Spleen (tissue), 11 donors: ENCODE data around the gene TIGAR. TPM values are rescaled to one million over a fixed set of nuclear protein-coding genes. Genes with fewer than 3 reads are reported as not detected.

ENCODE experiments used
- DNase-seq: peaks from one replicate; pipeline ENCODE4 v3.0.0-alpha.2; 2020
- H3K27ac ChIP-seq, 8 donors: fragments of 200-600 bp; sonication (generic) in 7 of 8; 1 replicate in 4 of 8; 2 replicates in 4 of 8; pipeline versions ENCODE4 v1.5.0 to v1.8.0; 2016 to 2021; ENCODE audit warnings: inconsistent platforms in 4 of 8, mild to moderate bottlenecking in 4 of 8, moderate library complexity in 1 of 8
- H3K27me3 ChIP-seq, 7 donors: fragments of 200-600 bp; sonication (generic) in 6 of 7; replicated peaks in 1 of 7; 1 replicate in 4 of 7; 2 replicates in 3 of 7; pipeline versions ENCODE4 v1.5.0 to v1.8.0; 2016 to 2021; ENCODE audit warnings: inconsistent platforms in 3 of 7, mild to moderate bottlenecking in 1 of 7
- H3K36me3 ChIP-seq, 6 donors: fragments of 200-600 bp; sonication (generic) in 5 of 6; 1 replicate in 4 of 6; 2 replicates in 2 of 6; pipeline versions ENCODE4 v1.5.0 to v1.8.0; 2016 to 2021; ENCODE audit warnings: inconsistent platforms in 2 of 6
- H3K4me1 ChIP-seq, 6 donors: fragments of 200-600 bp; sonication (generic) in 5 of 6; 1 replicate in 3 of 6; 2 replicates in 3 of 6; pipeline versions ENCODE4 v1.5.0 to v1.8.0; 2016 to 2021; ENCODE audit warnings: inconsistent platforms in 3 of 6
- H3K4me3 ChIP-seq, 8 donors: fragments of 200-600 bp; sonication (generic) in 7 of 8; 1 replicate in 4 of 8; 2 replicates in 4 of 8; pipeline versions ENCODE4 v1.5.0 to v1.8.0; 2016 to 2021; ENCODE audit warnings: inconsistent platforms in 4 of 8, mild to moderate bottlenecking in 4 of 8, moderate library complexity in 2 of 8
- H3K9me3 ChIP-seq, 8 donors: fragments of 200-600 bp; sonication (generic) in 7 of 8; 1 replicate in 4 of 8; 2 replicates in 4 of 8; pipeline versions ENCODE4 v1.5.0 to v1.8.0; 2016 to 2021; ENCODE audit warnings: inconsistent platforms in 4 of 8
- POLR2A ChIP-seq, 3 donors: fragments of 450-650 bp; IDR thresholded peaks; one replicate each; pipeline ENCODE4 v1.5.1; 2017; ENCODE audit warnings: antibody characterized with exemption in 3 of 3, mild to moderate bottlenecking in 1 of 3
- POLR2AphosphoS5 ChIP-seq, 3 donors: sonication (generic); formaldehyde crosslinking; IDR thresholded peaks; one replicate each; pipeline ENCODE4 v1.5.1; 2017; ENCODE audit warnings: antibody characterized with exemption in 3 of 3
- WGBS, 5 donors: extraction: QIAGEN DNeasy Blood & Tissue Kit in 3 of 5; methylation state at CpG; one replicate each; pipeline versions ENCODE4 v1.1.5 to v1.1.7; 2013 to 2018; 5-methylcytosine and 5-hydroxymethylcytosine counted together
- intact Hi-C: fragments of 100-400 bp; cut with DNase I; formaldehyde crosslinking; loops from one replicate; pipeline ENCODE4 v1.15.0; 2023; ENCODE audit warnings: low total_unique reads
- polyA plus RNA-seq, 3 donors: library from polyadenylated mRNA; stranded (reverse); fragments of 200-250 nt; gene quantifications; one replicate each; pipeline ENCODE4 v1.2.1, GENCODE V29; 2013
- total RNA-seq, 7 donors: library from RNA; depleted of rRNA in 3 of 7; stranded (reverse); fragments of >200 nt in 3 of 7; fragmentation: NEBNext Ultra II Directional in 4 of 7; extraction: Animal tissue kit (Norgen Biotek cat#: 25700) in 4 of 7; gene quantifications; one replicate each; pipeline versions ENCODE4 v1.1.0 to v1.2.1, GENCODE V29; 2016 to 2021
- TF ChIP-seq, protein P1 (sequence below), 11 experiments: fragments of 200-600 bp in 7 of 11; fragments of 450-650 bp in 4 of 11; sonication (generic) in 4 of 11; IDR thresholded peaks in 8 of 11; conservative IDR thresholded peaks in 3 of 11; 1 replicate in 7 of 11; 2 replicates in 4 of 11; pipeline versions ENCODE4 v1.4.0 to v1.8.0; 2016 to 2021; ENCODE audit warnings: antibody characterized with exemption in 11 of 11, inconsistent platforms in 4 of 11, mild to moderate bottlenecking in 1 of 11
- donor health status: healthy with polysubstance abuse.
- donor health status: DM: no; HTN: no; CAD: no; lungs with moderate emphysema.
- donor health status: DM: no; HTN: no; CAD: no.
- donor health status: Bipolar disorder and iron deficiency.
- donor health status: healthy.
- donor health status: DM: no; HTN: no; CAD: no.
- donor health status: DM: yes; HTN: yes; CAD: no.

TIGAR gene
- total and polyA plus RNA-seq, 10 donors, result 4.5 to 16.7 (median 11.5) TPM

DNA sequence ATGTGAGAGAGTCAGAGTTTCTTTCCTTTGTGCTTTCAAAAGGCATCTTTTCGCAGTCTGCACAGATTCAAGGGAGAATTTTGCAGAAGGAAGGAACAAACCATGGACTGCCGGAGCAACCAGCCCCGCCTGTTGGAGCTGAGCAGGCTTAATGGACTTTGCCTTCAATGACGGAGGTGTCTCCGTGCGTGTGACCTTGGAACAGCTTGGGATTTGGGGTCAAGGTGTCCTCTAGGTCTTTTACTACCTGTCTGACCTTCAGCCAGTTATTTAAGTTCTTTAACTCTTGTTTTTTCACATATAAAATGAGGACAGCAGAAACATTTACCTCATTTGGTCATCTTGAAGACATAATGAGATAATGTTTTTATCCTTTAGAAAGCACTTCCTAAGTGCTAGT lies 54.4 kb downstream of the TIGAR start:
- H3K36me3 ChIP-seq, result no peaks in the 10 kb centered on the region
- H3K27me3 ChIP-seq, result peaks cover 0 to 35% (median 2%) of the 10 kb centered on the region in 7 donors
- no peaks in the 10 kb centered on the region for H3K9me3 ChIP-seq
- H3K4me3 ChIP-seq, result no peak overlapping the region
- no peak for DNase-seq
- H3K27ac ChIP-seq, result no peak overlapping the region
- WGBS, 5 donors, result 74 to 86% (median 83%) methylated on average over 6 of the region's 6 CpGs
- TF ChIP-seq POLR2A (IDR thresholded peaks at IDR 0.05) (no peak), POLR2AphosphoS5 (IDR thresholded peaks at IDR 0.05) (no peak)
- TF ChIP-seq, protein P1, sequence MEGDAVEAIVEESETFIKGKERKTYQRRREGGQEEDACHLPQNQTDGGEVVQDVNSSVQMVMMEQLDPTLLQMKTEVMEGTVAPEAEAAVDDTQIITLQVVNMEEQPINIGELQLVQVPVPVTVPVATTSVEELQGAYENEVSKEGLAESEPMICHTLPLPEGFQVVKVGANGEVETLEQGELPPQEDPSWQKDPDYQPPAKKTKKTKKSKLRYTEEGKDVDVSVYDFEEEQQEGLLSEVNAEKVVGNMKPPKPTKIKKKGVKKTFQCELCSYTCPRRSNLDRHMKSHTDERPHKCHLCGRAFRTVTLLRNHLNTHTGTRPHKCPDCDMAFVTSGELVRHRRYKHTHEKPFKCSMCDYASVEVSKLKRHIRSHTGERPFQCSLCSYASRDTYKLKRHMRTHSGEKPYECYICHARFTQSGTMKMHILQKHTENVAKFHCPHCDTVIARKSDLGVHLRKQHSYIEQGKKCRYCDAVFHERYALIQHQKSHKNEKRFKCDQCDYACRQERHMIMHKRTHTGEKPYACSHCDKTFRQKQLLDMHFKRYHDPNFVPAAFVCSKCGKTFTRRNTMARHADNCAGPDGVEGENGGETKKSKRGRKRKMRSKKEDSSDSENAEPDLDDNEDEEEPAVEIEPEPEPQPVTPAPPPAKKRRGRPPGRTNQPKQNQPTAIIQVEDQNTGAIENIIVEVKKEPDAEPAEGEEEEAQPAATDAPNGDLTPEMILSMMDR (IDR thresholded peaks at IDR 0.05 in 8 of 11, conservative IDR thresholded peaks at IDR 0.05 in 3 of 11), result no peak
- intact Hi-C loops, result no loop called here
- H3K4me1 ChIP-seq, result no peaks in the 10 kb centered on the region

DNA sequence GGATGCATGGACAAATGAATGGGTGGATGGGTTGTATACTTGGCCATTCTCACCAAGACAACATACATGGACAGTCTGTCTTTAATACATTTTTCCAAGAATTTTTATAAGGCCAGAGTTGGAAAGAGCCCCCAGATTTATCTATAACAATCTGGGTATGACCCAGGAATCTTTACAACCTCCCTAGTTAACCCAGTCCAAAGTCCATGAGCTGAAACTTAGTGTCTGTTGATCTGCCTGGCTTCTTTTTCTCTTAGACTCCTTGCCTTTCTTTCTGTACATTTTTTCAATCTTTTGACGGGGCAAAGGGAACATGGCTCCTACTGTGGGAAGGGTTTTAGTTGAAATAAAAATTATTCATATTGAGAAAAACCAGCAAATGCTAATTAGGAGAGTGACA lies 57.8 kb downstream of the TIGAR start:
- Histone ChIP-seq H3K27ac (no peak overlapping the region), H3K9me3 (no peaks in the 10 kb centered on the region), H3K4me3 (no peak overlapping the region), H3K36me3 (no peaks in the 10 kb centered on the region), H3K27me3 (peaks cover 0 to 37% (median 7%) of the 10 kb centered on the region in 7 donors), H3K4me1 (no peaks in the 10 kb centered on the region)
- intact Hi-C loops, result no loop called here
- DNase-seq, result no peak
- whole genome bisulfite sequencing, 5 donors, result 85 to 96% (median 86%) methylated on average over 1 of the region's 1 CpG
- TF ChIP-seq POLR2AphosphoS5 (IDR thresholded peaks at IDR 0.05) (no peak), POLR2A (IDR thresholded peaks at IDR 0.05) (no peak)
- TF ChIP-seq, protein P1 (IDR thresholded peaks at IDR 0.05 in 8 of 11, conservative IDR thresholded peaks at IDR 0.05 in 3 of 11), result no peak

DNA sequence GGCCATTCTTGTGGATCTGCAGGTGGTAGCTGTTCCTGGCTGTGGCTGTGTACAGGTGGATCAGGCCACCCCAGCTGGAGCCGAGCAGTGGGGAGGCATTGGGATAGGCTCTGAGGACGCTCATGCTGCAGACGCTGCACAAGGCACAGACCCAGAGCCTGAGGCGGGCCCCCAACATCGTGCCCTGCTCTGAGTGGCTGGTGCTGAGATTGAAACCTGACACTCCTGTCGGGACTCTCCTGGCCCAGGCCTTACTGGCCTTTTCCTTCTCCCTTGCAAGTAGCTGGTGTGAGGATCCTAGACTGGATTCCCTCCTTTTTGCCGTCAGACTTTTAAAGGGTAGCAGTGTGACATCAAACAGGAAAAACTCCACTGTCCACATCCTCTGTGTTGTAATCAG lies 58.4 kb downstream of the TIGAR start, which contains the start of gene FGF23:
FGF23 (minus strand) TSS at position 308 of the 400 bp plus-strand sequence; CDS start at position 178, 130 bp downstream.
- 11 to 29% (median 17%) methylated on average over 3 to 7 of the region's 7 CpGs for WGBS, 5 donors
- DNase-seq, result no peak

DNA sequence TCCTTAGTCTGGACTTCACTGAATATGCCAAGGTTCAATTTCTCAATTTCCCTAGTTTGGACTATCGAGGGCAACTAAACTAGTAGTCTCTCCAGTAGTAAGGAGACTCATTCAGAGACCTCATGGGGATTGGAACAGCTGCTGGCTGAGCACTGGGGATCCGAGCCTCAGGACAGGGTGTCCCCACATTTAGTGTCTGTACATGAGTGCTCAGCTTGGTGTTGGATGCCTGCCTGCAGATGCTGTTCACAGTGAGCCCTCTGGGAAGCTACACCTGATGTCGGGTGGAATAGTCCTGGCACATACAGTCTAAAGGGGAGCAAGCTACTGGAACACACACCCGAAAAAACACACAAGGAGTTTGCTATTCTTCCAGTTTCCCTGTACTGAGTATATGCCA lies 59.3 kb downstream of the TIGAR start:
- Histone ChIP-seq H3K27me3 (peaks cover 0 to 32% (median 7%) of the 10 kb centered on the region in 7 donors), H3K36me3 (no peaks in the 10 kb centered on the region), H3K4me3 (no peak overlapping the region), H3K4me1 (no peaks in the 10 kb centered on the region), H3K9me3 (no peaks in the 10 kb centered on the region), H3K27ac (no peak overlapping the region)
- 75 to 90% (median 81%) methylated on average over 3 to 4 of the region's 4 CpGs for WGBS, 5 donors
- no peak for TF ChIP-seq POLR2AphosphoS5 (IDR thresholded peaks at IDR 0.05)
- TF ChIP-seq, protein P1 (IDR thresholded peaks at IDR 0.05 in 8 of 11, conservative IDR thresholded peaks at IDR 0.05 in 3 of 11), result no peak
- no peak for TF ChIP-seq POLR2A (IDR thresholded peaks at IDR 0.05)
- intact Hi-C loops, result no loop called here
- DNase-seq, result no peak

More for the DNA sequence above, 58.4 kb downstream of the TIGAR start, which contains the start of gene FGF23:
- Histone ChIP-seq H3K27me3 (peaks cover 0 to 36% (median 7%) of the 10 kb centered on the region in 7 donors), H3K4me3 (no peak within 1 kb of the TSS), H3K27ac (no peak within 1 kb of the TSS), H3K4me1 (no peaks in the 10 kb centered on the region), H3K9me3 (no peaks in the 10 kb centered on the region), H3K36me3 (no peaks in the 10 kb centered on the region)
- intact Hi-C loops, result no loop called here
- no peak for TF ChIP-seq POLR2AphosphoS5 (IDR thresholded peaks at IDR 0.05)
- TF ChIP-seq, protein P1 (IDR thresholded peaks at IDR 0.05 in 8 of 11, conservative IDR thresholded peaks at IDR 0.05 in 3 of 11), result no peak
- no peak for TF ChIP-seq POLR2A (IDR thresholded peaks at IDR 0.05)
